Neuronal stem cell (in vitro differentiated cells): ENCODE measurements around the gene MEGF10.

ENCODE experiments used
- DNase-seq: peaks from one replicate; pipeline ENCODE4 v3.0.0-alpha.2; 2013; ENCODE audit warnings: low spot score
- H2AFZ ChIP-seq: one replicate; pipeline ENCODE4 v1.6.1; 2013; ENCODE audit warnings: mild to moderate bottlenecking, low read length, inconsistent platforms
- H2AK5ac ChIP-seq: 2 replicates; pipeline ENCODE4 v1.6.1; 2013; ENCODE audit warnings: low read depth, mild to moderate bottlenecking, inconsistent platforms, low read length, moderate library complexity, mixed read lengths
- H2BK120ac ChIP-seq: 2 replicates; pipeline ENCODE4 v1.6.1; 2013; ENCODE audit warnings: low read depth, mild to moderate bottlenecking, inconsistent platforms, low read length, moderate library complexity, mixed read lengths
- H2BK12ac ChIP-seq: one replicate; pipeline ENCODE4 v1.6.1; 2013; ENCODE audit warnings: low read length, inconsistent platforms
- H2BK15ac ChIP-seq: 2 replicates; pipeline ENCODE4 v1.6.1; 2013; ENCODE audit warnings: mild to moderate bottlenecking, low read length, inconsistent platforms, mixed read lengths
- H2BK5ac ChIP-seq: one replicate; pipeline ENCODE4 v1.6.1; 2013; ENCODE audit warnings: inconsistent platforms, mild to moderate bottlenecking, low read length, moderate library complexity
- H3K14ac ChIP-seq: one replicate; pipeline ENCODE4 v1.6.1; 2013; ENCODE audit warnings: low read length, inconsistent platforms
- H3K18ac ChIP-seq: 2 replicates; pipeline ENCODE4 v1.6.1; 2013; ENCODE audit warnings: low read length, inconsistent platforms
- H3K23ac ChIP-seq: 2 replicates; pipeline ENCODE4 v1.6.1; 2013; ENCODE audit warnings: low read depth, mild to moderate bottlenecking, mixed read lengths, low read length, inconsistent platforms; ENCODE audit not compliant: poor library complexity
- H3K27ac ChIP-seq: replicated peaks from 3 replicates; pipeline ENCODE4 v1.5.1; 2013; ENCODE audit warnings: low read length, inconsistent platforms
- H3K27me3 ChIP-seq, 3 experiments: 2 replicates each; pipeline ENCODE4 v1.6.1; 2013; ENCODE audit warnings: low read length in 3 of 3, mild to moderate bottlenecking in 2 of 3, inconsistent platforms in 1 of 3, low read depth in 1 of 3, mixed read lengths in 1 of 3, moderate library complexity in 1 of 3; ENCODE audit not compliant: control insufficient read depth in 3 of 3, insufficient read depth in 3 of 3
- H3K36me3 ChIP-seq, 2 donors: replicated peaks in 1 of 2; 2 replicates each; pipeline ENCODE4 v1.6.1; 2013; ENCODE audit warnings: low read length in 2 of 2; ENCODE audit not compliant: control insufficient read depth in 2 of 2, insufficient read depth in 2 of 2
- H3K4ac ChIP-seq: 2 replicates; pipeline ENCODE4 v1.6.1; 2013; ENCODE audit warnings: inconsistent platforms, mild to moderate bottlenecking, low read length, moderate library complexity
- H3K4me1 ChIP-seq, 2 donors: 1 replicate in 1 of 2; 2 replicates in 1 of 2; pipeline ENCODE4 v1.6.1; 2013; ENCODE audit warnings: low read length in 2 of 2, low read depth in 1 of 2; ENCODE audit not compliant: control insufficient read depth in 2 of 2, insufficient read depth in 1 of 2
- H3K4me2 ChIP-seq: one replicate; pipeline ENCODE4 v1.6.1; 2013; ENCODE audit warnings: mild to moderate bottlenecking, low read length, inconsistent platforms; ENCODE audit not compliant: insufficient read depth, poor library complexity, severe bottlenecking
- H3K4me3 ChIP-seq, 2 donors: 2 replicates each; pipeline ENCODE4 v1.5.1; 2013; ENCODE audit warnings: low read length in 2 of 2, mild to moderate bottlenecking in 2 of 2, inconsistent platforms in 1 of 2, moderate library complexity in 1 of 2
- H3K79me1 ChIP-seq: one replicate; pipeline ENCODE4 v1.6.1; 2013; ENCODE audit warnings: low read depth, mild to moderate bottlenecking, inconsistent platforms, low read length, moderate library complexity
- H3K9ac ChIP-seq: one replicate; pipeline ENCODE4 v1.6.1; 2013; ENCODE audit warnings: mild to moderate bottlenecking, low read depth, low read length, inconsistent platforms; ENCODE audit not compliant: poor library complexity
- H3K9me3 ChIP-seq, 2 donors: replicated peaks in 1 of 2; 2 replicates each; pipeline versions ENCODE3 to v1.6.1; 2013; ENCODE audit warnings: low read length in 2 of 2, mild to moderate bottlenecking in 2 of 2, inconsistent platforms in 1 of 2, low read depth in 1 of 2, mixed read lengths in 1 of 2, moderate library complexity in 1 of 2; ENCODE audit not compliant: control insufficient read depth in 2 of 2, insufficient read depth in 1 of 2
- H4K8ac ChIP-seq: one replicate; pipeline ENCODE4 v1.6.1; 2013; ENCODE audit warnings: low read depth, mild to moderate bottlenecking, inconsistent platforms, low read length, moderate library complexity
- H4K91ac ChIP-seq: one replicate; pipeline ENCODE4 v1.6.1; 2013; ENCODE audit warnings: low read length, low read depth, mild to moderate bottlenecking, inconsistent platforms; ENCODE audit not compliant: poor library complexity
- WGBS, 2 donors: extraction: QIAGEN DNeasy Blood & Tissue Kit; methylation state at CpG; one replicate each; pipeline ENCODE4 v1.1.7; 2013; ENCODE audit warnings: missing lambda C conversion rate in 2 of 2, mixed read lengths in 1 of 2; ENCODE audit not compliant: insufficient read length in 2 of 2, insufficient replicate concordance in 1 of 2; ENCODE audit errors: extremely low coverage in 2 of 2; 5-methylcytosine and 5-hydroxymethylcytosine counted together

MEGF10 gene

GRCh38 chr5:127311349-127311748 lies 20.8 kb downstream of the MEGF10 start:
- no peak overlapping the region for H4K8ac ChIP-seq
- no peak overlapping the region for H2BK12ac ChIP-seq
- no peak overlapping the region for H2BK15ac ChIP-seq
- H3K18ac ChIP-seq, result no peak overlapping the region
- no peak overlapping the region for H3K9ac ChIP-seq
- no peak for DNase-seq
- H2BK5ac ChIP-seq, result no peak overlapping the region
- H2AK5ac ChIP-seq, result no peak overlapping the region
- no CpG with 5 or more reads among the region's 2 CpGs for WGBS, 2 donors
- H3K4me3 ChIP-seq, result no peak overlapping the region
- no peak overlapping the region for H2BK120ac ChIP-seq
- no peak overlapping the region for H3K23ac ChIP-seq
- H3K14ac ChIP-seq, result no peak overlapping the region
- no peaks in the 10 kb centered on the region for H3K36me3 ChIP-seq
- no peak overlapping the region for H3K4me2 ChIP-seq
- no peak overlapping the region for H2AFZ ChIP-seq
- no peak overlapping the region for H4K91ac ChIP-seq
- no peak overlapping the region for H3K4ac ChIP-seq
- H3K79me1 ChIP-seq, result no peaks in the 10 kb centered on the region
- H3K9me3 ChIP-seq, result no peaks in the 10 kb centered on the region
- peaks cover 4 to 9% of the 10 kb centered on the region in 2 donors for H3K4me1 ChIP-seq
- no peaks in the 10 kb centered on the region for H3K27me3 ChIP-seq
- no peak overlapping the region for H3K27ac ChIP-seq

- H2AFZ ChIP-seq, result no peak overlapping the region
- H3K79me1 ChIP-seq, result no peaks in the 10 kb centered on the region
- H3K4me2 ChIP-seq, result no peak overlapping the region
- H3K23ac ChIP-seq, result no peak overlapping the region
- H3K4me3 ChIP-seq, result no peak overlapping the region
- no peak overlapping the region for H2BK120ac ChIP-seq
- no peak overlapping the region for H2BK5ac ChIP-seq
- no peaks in the 10 kb centered on the region for H3K9me3 ChIP-seq
- H4K91ac ChIP-seq, result no peak overlapping the region
- DNase-seq, result no peak
- no peak overlapping the region for H2BK12ac ChIP-seq
- no peak overlapping the region for H3K27ac ChIP-seq
- peaks cover 4 to 6% of the 10 kb centered on the region in 2 donors for H3K4me1 ChIP-seq
- no peaks in the 10 kb centered on the region for H3K27me3 ChIP-seq
- no CpG with 5 or more reads among the region's 10 CpGs for WGBS, 2 donors
- no peak overlapping the region for H2AK5ac ChIP-seq
- H3K36me3 ChIP-seq, result no peaks in the 10 kb centered on the region
- no peak overlapping the region for H4K8ac ChIP-seq
- H3K9ac ChIP-seq, result no peak overlapping the region
- no peak overlapping the region for H3K18ac ChIP-seq
- H2BK15ac ChIP-seq, result no peak overlapping the region
- H3K14ac ChIP-seq, result no peak overlapping the region
- no peak overlapping the region for H3K4ac ChIP-seq
These were observed 21.4 kb downstream of the MEGF10 start for GRCh38 chr5:127311781-127312525.

DNA sequence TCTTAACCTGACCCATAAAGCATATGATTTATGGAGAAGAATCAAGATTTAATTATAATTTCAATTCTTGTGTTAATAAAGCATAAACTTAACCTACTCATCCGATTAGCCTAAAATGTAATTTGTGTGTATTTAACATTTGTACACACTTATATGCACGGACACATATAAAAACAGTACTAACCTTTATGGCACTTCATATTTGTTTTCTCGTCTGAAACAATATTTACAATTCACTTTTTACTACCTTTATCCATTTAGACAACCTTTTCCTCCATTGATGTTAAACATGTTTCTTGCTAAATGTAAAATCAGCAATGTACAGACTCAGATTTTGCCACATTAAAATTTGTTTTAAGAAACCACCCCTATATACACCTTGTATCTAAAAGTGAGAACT lies 22.8 kb downstream of the MEGF10 start:
- Histone ChIP-seq H3K9ac (no peak overlapping the region), H3K14ac (no peak overlapping the region), H3K18ac (no peak overlapping the region), H3K23ac (no peak overlapping the region), H2BK12ac (no peak overlapping the region), H2BK15ac (no peak overlapping the region), H2BK120ac (no peak overlapping the region), H2AFZ (no peak overlapping the region), H3K4me1 (peaks cover 3 to 4% of the 10 kb centered on the region in 2 donors), H2AK5ac (no peak overlapping the region), H3K27ac (no peak overlapping the region), H3K79me1 (no peaks in the 10 kb centered on the region), H3K27me3 (no peaks in the 10 kb centered on the region), H3K4me2 (no peak overlapping the region), H2BK5ac (no peak overlapping the region), H4K8ac (no peak overlapping the region), H3K9me3 (no peaks in the 10 kb centered on the region), H3K4ac (no peak overlapping the region), H4K91ac (no peak overlapping the region), H3K36me3 (no peaks in the 10 kb centered on the region), H3K4me3 (no peak overlapping the region)
- DNase-seq, result no peak
- WGBS, 2 donors, result 100% methylated on average over 1 of the region's 3 CpGs; no CpG with 5 or more reads in 1 of the 2 donors

- H3K14ac ChIP-seq, result no peak overlapping the region
- no peaks in the 10 kb centered on the region for H3K79me1 ChIP-seq
- no peak overlapping the region for H2BK5ac ChIP-seq
- H3K4me3 ChIP-seq, result no peak overlapping the region
- no peak overlapping the region for H2BK12ac ChIP-seq
- no peak overlapping the region for H4K91ac ChIP-seq
- H3K18ac ChIP-seq, result no peak overlapping the region
- no peak overlapping the region for H3K23ac ChIP-seq
- H3K4me1 ChIP-seq, result peaks cover 3 to 4% of the 10 kb centered on the region in 2 donors
- no peak overlapping the region for H2BK120ac ChIP-seq
- no peak overlapping the region for H3K27ac ChIP-seq
- no peak overlapping the region for H3K4ac ChIP-seq
- H3K27me3 ChIP-seq, result no peaks in the 10 kb centered on the region
- H2BK15ac ChIP-seq, result no peak overlapping the region
- no peak overlapping the region for H2AK5ac ChIP-seq
- no peak overlapping the region for H2AFZ ChIP-seq
- no peak overlapping the region for H3K9ac ChIP-seq
- WGBS, 2 donors, result no CpG with 5 or more reads among the region's 7 CpGs
- H3K4me2 ChIP-seq, result no peak overlapping the region
- no peaks in the 10 kb centered on the region for H3K36me3 ChIP-seq
- no peak overlapping the region for H4K8ac ChIP-seq
- H3K9me3 ChIP-seq, result no peaks in the 10 kb centered on the region
- DNase-seq, result no peak
These were observed 23.4 kb downstream of the MEGF10 start for GRCh38 chr5:127313847-127314473.
